Measurements from ENCODE around the gene TSKU. TPM values are rescaled to one million over a fixed set of nuclear protein-coding genes. Genes with fewer than 3 reads are reported as not detected.

TSKU gene
- total RNA-seq, 1 experiment from 2014 or later, result 40.6 TPM

- no peaks in the 10 kb centered on the region for H3K36me3 Mint-ChIP-seq (ENCODE audit: insufficient read depth, unreplicated experiment)
- TF ChIP-seq, protein P1, sequence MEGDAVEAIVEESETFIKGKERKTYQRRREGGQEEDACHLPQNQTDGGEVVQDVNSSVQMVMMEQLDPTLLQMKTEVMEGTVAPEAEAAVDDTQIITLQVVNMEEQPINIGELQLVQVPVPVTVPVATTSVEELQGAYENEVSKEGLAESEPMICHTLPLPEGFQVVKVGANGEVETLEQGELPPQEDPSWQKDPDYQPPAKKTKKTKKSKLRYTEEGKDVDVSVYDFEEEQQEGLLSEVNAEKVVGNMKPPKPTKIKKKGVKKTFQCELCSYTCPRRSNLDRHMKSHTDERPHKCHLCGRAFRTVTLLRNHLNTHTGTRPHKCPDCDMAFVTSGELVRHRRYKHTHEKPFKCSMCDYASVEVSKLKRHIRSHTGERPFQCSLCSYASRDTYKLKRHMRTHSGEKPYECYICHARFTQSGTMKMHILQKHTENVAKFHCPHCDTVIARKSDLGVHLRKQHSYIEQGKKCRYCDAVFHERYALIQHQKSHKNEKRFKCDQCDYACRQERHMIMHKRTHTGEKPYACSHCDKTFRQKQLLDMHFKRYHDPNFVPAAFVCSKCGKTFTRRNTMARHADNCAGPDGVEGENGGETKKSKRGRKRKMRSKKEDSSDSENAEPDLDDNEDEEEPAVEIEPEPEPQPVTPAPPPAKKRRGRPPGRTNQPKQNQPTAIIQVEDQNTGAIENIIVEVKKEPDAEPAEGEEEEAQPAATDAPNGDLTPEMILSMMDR (IDR thresholded peaks at IDR 0.05; ENCODE audit: insufficient read depth in 1 of 2, low read depth in 1 of 2, low read length in 1 of 2, severe bottlenecking in 1 of 2, unreplicated experiment in 1 of 2), result no peak
- peaks cover 9% of the 10 kb centered on the region for H3K9me3 Mint-ChIP-seq (ENCODE audit: unreplicated experiment)
- ChIA-PET POLR2A (no interaction called here), CTCF (no interaction called here)
- DNase-seq, result no peak
- peaks cover 13% of the 10 kb centered on the region for H3K4me1 Mint-ChIP-seq (ENCODE audit: low read depth, unreplicated experiment)
- no peaks in the 10 kb centered on the region for H3K36me3 ChIP-seq (ENCODE audit: control insufficient read depth, insufficient read depth, low read length)
- no peak overlapping the region for H3K4me3 Mint-ChIP-seq (ENCODE audit: unreplicated experiment)
- H3K9me3 ChIP-seq, result no peaks in the 10 kb centered on the region
- H3K4me3 ChIP-seq (ENCODE audit: low read depth, low read length), result no peak overlapping the region
- no peak overlapping the region for H3K27ac Mint-ChIP-seq (ENCODE audit: unreplicated experiment)
- no TSS peak for BruUV-seq (replicated peaks)
- intact Hi-C loops (cut with micrococcal nuclease; ENCODE audit: unreplicated experiment), result no loop called here
- no peaks in the 10 kb centered on the region for H3K27me3 ChIP-seq (replicated peaks; ENCODE audit: control insufficient read depth, insufficient read depth, low read length)
- peaks cover 11% of the 10 kb centered on the region for H3K4me1 ChIP-seq
- H3K27me3 Mint-ChIP-seq (ENCODE audit: insufficient read depth, unreplicated experiment), result peaks cover 4% of the 10 kb centered on the region
Measured at GRCh38 chr11:76845069-76845468, 61.9 kb downstream of the TSKU start.

GRCh38 chr11:76846441-76846840 lies 63.3 kb downstream of the TSKU start:
- H3K9me3 Mint-ChIP-seq (ENCODE audit: unreplicated experiment), result peaks cover 9% of the 10 kb centered on the region
- intact Hi-C loops (cut with micrococcal nuclease; ENCODE audit: unreplicated experiment), result no loop called here
- H3K4me1 Mint-ChIP-seq (ENCODE audit: low read depth, unreplicated experiment), result peaks cover 11% of the 10 kb centered on the region
- H3K4me3 ChIP-seq (ENCODE audit: low read depth, low read length), result no peak overlapping the region
- no peak overlapping the region for H3K27ac Mint-ChIP-seq (ENCODE audit: unreplicated experiment)
- POLR2A ChIA-PET, result no interaction called here
- no peaks in the 10 kb centered on the region for H3K27me3 ChIP-seq (replicated peaks; ENCODE audit: control insufficient read depth, insufficient read depth, low read length)
- H3K36me3 Mint-ChIP-seq (ENCODE audit: insufficient read depth, unreplicated experiment), result no peaks in the 10 kb centered on the region
- H3K4me3 Mint-ChIP-seq (ENCODE audit: unreplicated experiment), result no peak overlapping the region
- H3K27me3 Mint-ChIP-seq (ENCODE audit: insufficient read depth, unreplicated experiment), result peaks cover 4% of the 10 kb centered on the region
- no TSS peak for BruUV-seq (replicated peaks)
- DNase-seq, result no peak
- no peaks in the 10 kb centered on the region for H3K9me3 ChIP-seq
- CTCF ChIA-PET, result interaction anchor here (1.1 kb wide), 2 partner anchors 112 to 125 kb away, joined by 3 read pairs; no protein-coding TSS in a partner anchor
- TF ChIP-seq, protein P1 (IDR thresholded peaks at IDR 0.05; ENCODE audit: insufficient read depth in 1 of 2, low read depth in 1 of 2, low read length in 1 of 2, severe bottlenecking in 1 of 2, unreplicated experiment in 1 of 2), result no peak
- peaks cover 11% of the 10 kb centered on the region for H3K4me1 ChIP-seq
- no peaks in the 10 kb centered on the region for H3K36me3 ChIP-seq (ENCODE audit: control insufficient read depth, insufficient read depth, low read length)

Other genes with a start within 250 kb of the TSKU start
- 0.27 and 0.84 TPM in 2 replicates for gene LRRC32, start 112.6 kb upstream of the TSKU start, total RNA-seq (2022)
- 37.5 and 40.6 TPM in 2 replicates for gene ACER3, start 77.6 kb downstream of the TSKU start, total RNA-seq (2022)

Data from Caco-2 (cell line).